Cardiac muscle cell (in vitro differentiated cells and primary cell): ENCODE data around the gene CACNA1A. TPM values are rescaled to one million over a fixed set of nuclear protein-coding genes. Genes with fewer than 3 reads are reported as not detected.

ENCODE experiments used
- DNase-seq, 2 donors: peaks; one replicate each; pipeline versions ENCODE4 v3.0.0 to v3.0.0-alpha.2; 2010 to 2017; ENCODE audit warnings: low read depth in 1 of 2, low spot score in 1 of 2
- H3K27ac ChIP-seq: fragments of 200-600 bp; sonication (generic); 2 replicates; pipeline ENCODE4 v1.5.1; 2016
- H3K27me3 ChIP-seq: fragments of 200-600 bp; sonication (generic); 2 replicates; pipeline ENCODE4 v1.6.0; 2016; ENCODE audit warnings: control low read depth
- H3K36me3 ChIP-seq: fragments of 200-600 bp; sonication (generic); 2 replicates; pipeline ENCODE4 v1.5.1; 2016; ENCODE audit warnings: control low read depth
- H3K4me1 ChIP-seq: fragments of 200-600 bp; sonication (generic); 2 replicates; pipeline ENCODE4 v1.8.1; 2017; ENCODE audit warnings: low read depth, mild to moderate bottlenecking, mixed run types
- H3K4me3 ChIP-seq: fragments of 200-600 bp; sonication (generic); 2 replicates; pipeline ENCODE4 v1.5.1; 2016; ENCODE audit warnings: mild to moderate bottlenecking
- H3K9me3 ChIP-seq: fragments of 200-600 bp; sonication (generic); 2 replicates; pipeline ENCODE4 v1.5.1; 2017; ENCODE audit warnings: low read depth, mild to moderate bottlenecking, control low read depth
- CTCF ChIP-seq: IDR thresholded peaks from 2 replicates; pipeline ENCODE4 v1.5.1; 2012; ENCODE audit warnings: low read depth, mild to moderate bottlenecking, low read length
- polyA plus RNA-seq: library from polyadenylated mRNA; unstranded; fragments of >200 nt; fragmentation: Nextera tagmentation; extraction: Ambion mirVana; gene quantifications from 2 replicates; pipeline ENCODE4 v1.2.1, GENCODE V29; 2016
- total RNA-seq: library from RNA; depleted of rRNA; stranded (reverse); fragments of >200 nt; gene quantifications from 2 replicates; pipeline ENCODE4 v1.2.3, GENCODE V29; 2016

CACNA1A gene
- total and polyA plus RNA-seq, 2 experiments from 2014 or later: 5.6 to 6.8 TPM

GRCh38 chr19:13437919-13438618, 68.2 kb downstream of the CACNA1A start:
- no peak for TF ChIP-seq CTCF
- Histone ChIP-seq H3K4me1 (no peaks in the 10 kb centered on the region), H3K27me3 (no peaks in the 10 kb centered on the region), H3K9me3 (no peaks in the 10 kb centered on the region), H3K27ac (no peak overlapping the region), H3K36me3 (no peaks in the 10 kb centered on the region), H3K4me3 (no peak overlapping the region)
- DNase-seq: no peak

GRCh38 chr19:13436352-13436751, 69.9 kb downstream of the CACNA1A start:
- Histone ChIP-seq H3K27me3 (no peaks in the 10 kb centered on the region), H3K9me3 (no peaks in the 10 kb centered on the region), H3K27ac (no peak overlapping the region), H3K4me3 (no peak overlapping the region), H3K4me1 (no peaks in the 10 kb centered on the region), H3K36me3 (no peaks in the 10 kb centered on the region)
- DNase-seq: no peak
- no peak for TF ChIP-seq CTCF

- Histone ChIP-seq H3K4me1 (peaks cover 12% of the 10 kb centered on the region), H3K4me3 (no peak overlapping the region), H3K27me3 (no peaks in the 10 kb centered on the region), H3K27ac (no peak overlapping the region), H3K9me3 (no peaks in the 10 kb centered on the region), H3K36me3 (no peaks in the 10 kb centered on the region)
- TF ChIP-seq CTCF: peak; percentile 91
- peak; percentile 50 to 71 for DNase-seq
These were observed 75.3 kb downstream of the CACNA1A start for GRCh38 chr19:13430790-13431582.

GRCh38 chr19:13429563-13429962, 76.7 kb downstream of the CACNA1A start:
- Histone ChIP-seq H3K4me1 (peaks cover 12% of the 10 kb centered on the region), H3K36me3 (no peaks in the 10 kb centered on the region), H3K4me3 (no peak overlapping the region), H3K9me3 (no peaks in the 10 kb centered on the region), H3K27me3 (no peaks in the 10 kb centered on the region), H3K27ac (peak overlapping the region; percentile 71)
- peak in 1 of 2 donors; percentile 27 for DNase-seq
- no peak for TF ChIP-seq CTCF

GRCh38 chr19:13428352-13428751, 77.9 kb downstream of the CACNA1A start:
- Histone ChIP-seq H3K9me3 (no peaks in the 10 kb centered on the region), H3K27ac (peak overlapping the region; percentile 50), H3K4me1 (peaks cover 12% of the 10 kb centered on the region), H3K4me3 (no peak overlapping the region), H3K36me3 (no peaks in the 10 kb centered on the region), H3K27me3 (no peaks in the 10 kb centered on the region)
- peak; percentile 74 for TF ChIP-seq CTCF
- DNase-seq: peak; percentile 17 to 58
